Sigmoid colon (tissue), 7 donors: Measurements from ENCODE around the gene CYP20A1. TPM values are rescaled to one million over a fixed set of nuclear protein-coding genes. Genes with fewer than 3 reads are reported as not detected.

Experiments
- DNase-seq: peaks from one replicate; pipeline ENCODE4 v3.0.0-alpha.2; 2019
- H3K27ac ChIP-seq, 4 donors: fragments of 200-600 bp; sonication (generic); one replicate each; pipeline ENCODE4 v1.5.1; 2016 to 2019; ENCODE audit warnings: mild to moderate bottlenecking in 1 of 4
- H3K27me3 ChIP-seq, 3 donors: fragments of 200-600 bp; sonication (generic); one replicate each; pipeline ENCODE4 v1.5.1; 2019; ENCODE audit warnings: mild to moderate bottlenecking in 1 of 3
- H3K36me3 ChIP-seq, 4 donors: fragments of 200-600 bp; sonication (generic); one replicate each; pipeline ENCODE4 v1.5.1; 2016 to 2019
- H3K4me1 ChIP-seq, 4 donors: fragments of 200-600 bp; sonication (generic); one replicate each; pipeline ENCODE4 v1.5.1; 2017 to 2019
- H3K4me3 ChIP-seq, 4 donors: fragments of 200-600 bp; sonication (generic); one replicate each; pipeline ENCODE4 v1.5.1; 2017 to 2019; ENCODE audit warnings: mild to moderate bottlenecking in 2 of 4, moderate library complexity in 1 of 4
- H3K9me3 ChIP-seq, 4 donors: fragments of 200-600 bp in 3 of 4; sonication (generic) in 3 of 4; one replicate each; pipeline versions ENCODE4 v1.5.1 to v1.6.1; 2013 to 2019
- CTCF ChIP-seq, 4 experiments: fragments of 450-650 bp in 3 of 4; fragments of 200-600 bp in 1 of 4; IDR thresholded peaks; one replicate each; pipeline ENCODE4 v1.5.1; 2016 to 2019; ENCODE audit warnings: antibody characterized with exemption in 4 of 4, mild to moderate bottlenecking in 3 of 4, moderate library complexity in 2 of 4
- EP300 ChIP-seq, 4 donors: sonication (generic); formaldehyde crosslinking; IDR thresholded peaks; one replicate each; pipeline ENCODE4 v1.6.1; 2017; ENCODE audit warnings: antibody characterized with exemption in 4 of 4
- POLR2A ChIP-seq, 2 donors: fragments of 450-650 bp; IDR thresholded peaks; one replicate each; pipeline ENCODE4 v1.6.1; 2016; ENCODE audit warnings: antibody characterized with exemption in 2 of 2, mild to moderate bottlenecking in 2 of 2, moderate library complexity in 2 of 2
- POLR2AphosphoS5 ChIP-seq, 4 donors: sonication (generic); formaldehyde crosslinking; IDR thresholded peaks; one replicate each; pipeline ENCODE4 v1.6.1; 2017; ENCODE audit warnings: antibody characterized with exemption in 4 of 4
- WGBS, 2 donors: extraction: QIAGEN DNeasy Blood & Tissue Kit; methylation state at CpG; one replicate each; pipeline ENCODE4 v1.1.7; 2013; 5-methylcytosine and 5-hydroxymethylcytosine counted together
- intact Hi-C: fragments of 100-400 bp; cut with DNase I; formaldehyde crosslinking; loops from one replicate; pipeline ENCODE4 v1.15.1; 2023
- polyA plus RNA-seq, 3 donors: library from polyadenylated mRNA; stranded (reverse); fragments of 200-250 nt; gene quantifications; one replicate each; pipeline ENCODE4 v1.2.3, GENCODE V29; 2013
- total RNA-seq, 4 donors: library from RNA; depleted of rRNA; stranded (reverse); fragments of >200 nt; gene quantifications; one replicate each; pipeline ENCODE4 v1.1.0, GENCODE V29; 2016
- donor health status: healthy with polysubstance abuse.
- donor health status: Bipolar disorder and iron deficiency.
- donor health status: healthy.

CYP20A1 gene
- total and polyA plus RNA-seq, 7 donors: 4.8 to 35.4 (median 22.7) TPM

- Histone ChIP-seq H3K9me3 (no peaks in the 10 kb centered on the region), H3K27ac (no peak overlapping the region), H3K36me3 (peaks cover 0 to 17% (median 0%) of the 10 kb centered on the region in 4 donors), H3K27me3 (no peaks in the 10 kb centered on the region), H3K4me1 (no peaks in the 10 kb centered on the region), H3K4me3 (no peak overlapping the region)
- DNase-seq: no peak
- intact Hi-C loops: no loop called here
- TF ChIP-seq CTCF (IDR thresholded peaks at IDR 0.05): no peak
- TF ChIP-seq POLR2AphosphoS5 (IDR thresholded peaks at IDR 0.05): no peak
- no peak for TF ChIP-seq EP300 (IDR thresholded peaks at IDR 0.05)
- TF ChIP-seq POLR2A (IDR thresholded peaks at IDR 0.05): no peak
- WGBS, 2 donors: 92 to 93% methylated on average over 3 of the region's 3 CpGs
Measured at GRCh38 chr2:203310688-203311436, 72.0 kb downstream of the CYP20A1 start.

DNA sequence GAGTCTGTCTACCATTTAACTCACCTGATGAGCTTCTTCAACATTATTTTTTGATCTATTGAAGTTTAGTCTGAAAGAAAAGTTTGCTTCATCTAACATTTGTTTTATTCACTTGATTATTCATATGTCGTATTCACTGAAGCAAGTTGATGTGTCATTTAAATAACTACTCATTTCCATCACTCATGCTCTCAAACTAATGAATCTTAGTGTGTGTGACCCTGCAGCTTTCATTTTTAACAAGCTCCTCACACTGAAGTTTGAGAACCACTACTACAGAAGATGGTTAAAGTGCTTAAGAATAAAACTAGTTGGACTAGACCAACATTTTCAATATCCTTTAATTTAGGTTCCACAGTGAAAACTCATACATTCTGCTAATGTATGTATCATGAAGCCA lies 87.5 kb downstream of the CYP20A1 start:
- 85 to 88% methylated on average over 1 of the region's 1 CpG for WGBS, 2 donors

DNA sequence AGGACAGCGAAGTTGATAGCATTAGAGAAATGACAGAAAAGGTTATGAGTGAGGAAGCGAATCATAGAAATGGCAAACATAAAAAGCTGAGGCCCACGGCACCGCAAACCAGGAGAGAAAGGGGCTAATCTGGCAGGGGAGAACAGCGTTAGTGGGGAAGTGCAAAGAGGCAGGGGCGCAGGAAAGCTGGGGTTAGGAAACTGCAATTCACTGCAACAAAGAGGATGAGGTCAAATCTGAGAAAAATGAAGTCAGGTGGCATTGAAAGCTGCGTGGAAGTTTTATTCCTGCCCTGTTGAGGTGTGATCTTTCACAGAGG lies 88.7 kb downstream of the CYP20A1 start:
- no peaks in the 10 kb centered on the region for H3K9me3 ChIP-seq
- H3K4me1 ChIP-seq: peaks cover 0 to 26% (median 19%) of the 10 kb centered on the region in 4 donors
- H3K36me3 ChIP-seq: no peaks in the 10 kb centered on the region
- peak overlapping the region; percentile 85 to 90 (median 88) for H3K27ac ChIP-seq
- WGBS, 2 donors: 18 to 24% methylated on average over 7 of the region's 7 CpGs
- TF ChIP-seq POLR2A (IDR thresholded peaks at IDR 0.05) (no peak), EP300 (IDR thresholded peaks at IDR 0.05) (no peak), POLR2AphosphoS5 (IDR thresholded peaks at IDR 0.05) (no peak), CTCF (IDR thresholded peaks at IDR 0.05) (no peak)
- intact Hi-C loops: loop anchor here (5.0 kb wide), 1 partner anchor 125 kb away; no protein-coding TSS in a partner anchor
- peak overlapping the region; percentile 82 to 95 (median 86) for H3K4me3 ChIP-seq
- no peaks in the 10 kb centered on the region for H3K27me3 ChIP-seq
- no peak for DNase-seq

More for the DNA sequence above, 87.5 kb downstream of the CYP20A1 start:
- H3K27me3 ChIP-seq: no peaks in the 10 kb centered on the region
- peaks cover 0 to 26% (median 19%) of the 10 kb centered on the region in 4 donors for H3K4me1 ChIP-seq
- H3K4me3 ChIP-seq: no peak overlapping the region
- H3K36me3 ChIP-seq: no peaks in the 10 kb centered on the region
- TF ChIP-seq POLR2AphosphoS5 (IDR thresholded peaks at IDR 0.05) (no peak), CTCF (IDR thresholded peaks at IDR 0.05) (no peak), POLR2A (IDR thresholded peaks at IDR 0.05) (no peak), EP300 (IDR thresholded peaks at IDR 0.05) (no peak)
- H3K27ac ChIP-seq: no peak overlapping the region
- no peak for DNase-seq
- intact Hi-C loops: loop anchor here (5.0 kb wide), 1 partner anchor 126 kb away; no protein-coding TSS in a partner anchor
- H3K9me3 ChIP-seq: no peaks in the 10 kb centered on the region

- Histone ChIP-seq H3K36me3 (no peaks in the 10 kb centered on the region), H3K4me3 (peak within 1 kb of the TSS; percentile 82 to 95 (median 86)), H3K4me1 (peaks cover 0 to 26% (median 19%) of the 10 kb centered on the region in 4 donors), H3K9me3 (no peaks in the 10 kb centered on the region), H3K27ac (peak within 1 kb of the TSS; percentile 85 to 90 (median 88)), H3K27me3 (no peaks in the 10 kb centered on the region)
- peak; percentile 91 for DNase-seq
- TF ChIP-seq POLR2AphosphoS5 (IDR thresholded peaks at IDR 0.05) (peak in 2 of 4 donors; percentile 82 to 85), EP300 (IDR thresholded peaks at IDR 0.05) (no peak), POLR2A (IDR thresholded peaks at IDR 0.05) (peak; percentile 15 to 16), CTCF (IDR thresholded peaks at IDR 0.05) (no peak)
- intact Hi-C loops: loop anchor here (1.0 to 5.0 kb wide), 3 partner anchors 66 to 124 kb away; partner anchors contain the start of gene CYP20A1
- WGBS, 2 donors: 1% methylated on average over 98 of the region's 98 CpGs
Measured at GRCh38 chr2:203327901-203328759, 89.3 kb downstream of the CYP20A1 start, which contains the start of gene ABI2. ABI2 (plus strand) TSS chr2:203328394; CDS start chr2:203328515, 121 bp downstream.
